ENCODE results near the gene OPN1MW. TPM values are rescaled to one million over a fixed set of nuclear protein-coding genes. Genes with fewer than 3 reads are reported as not detected.

The OPN1MW gene
- polyA plus RNA-seq, 1 donor from 2014 or later = not detected

GRCh38 chrX:154136627-154137161 is 45.7 kb upstream of the OPN1MW start:
- Histone ChIP-seq H3K4me3 (ENCODE audit: low read length) (peak overlapping the region; percentile 48), H3F3A (ENCODE audit: insufficient read depth, low read length, poor library complexity, severe bottlenecking) (no peaks in the 10 kb centered on the region), H3K36me3 (ENCODE audit: insufficient read depth, low read length) (no peaks in the 10 kb centered on the region), H3K79me2 (replicated peaks; ENCODE audit: insufficient read depth, low read length) (no peaks in the 10 kb centered on the region), H4K20me1 (ENCODE audit: insufficient read depth) (no peaks in the 10 kb centered on the region), H3K9me2 (ENCODE audit: insufficient read depth, low read length) (no peaks in the 10 kb centered on the region), H3K9me3 (ENCODE audit: low read length) (no peaks in the 10 kb centered on the region), H3K9ac (ENCODE audit: low read length) (no peak overlapping the region), H3K4me2 (ENCODE audit: low read length) (no peak overlapping the region), H3K27ac (ENCODE audit: low read length) (no peak overlapping the region), H2AFZ (ENCODE audit: low read depth, low read length) (no peak overlapping the region), H3K27me3 (ENCODE audit: insufficient read depth, low read depth, low read length) (no peaks in the 10 kb centered on the region)
- TF ChIP-seq POLR2AphosphoS5 (IDR thresholded peaks at IDR 0.05) (no peak), EP300 (conservative IDR thresholded peaks at IDR 0.05; ENCODE audit: poor library complexity, severe bottlenecking) (no peak), RAD21 (conservative IDR thresholded peaks at IDR 0.05) (peak; percentile 71), CTCF (IDR thresholded peaks at IDR 0.05; ENCODE audit: poor library complexity, severe bottlenecking) (peak; percentile 82), TAF1 (IDR thresholded peaks at IDR 0.05; ENCODE audit: low read depth) (no peak), SMC3 (conservative IDR thresholded peaks at IDR 0.05; ENCODE audit: poor library complexity) (peak; percentile 76), EZH2 (IDR thresholded peaks at IDR 0.05; ENCODE audit: borderline replicate concordance, insufficient read depth, low read length, poor library complexity, severe bottlenecking) (no peak)

GRCh38 chrX:154138857-154139256 is 43.5 kb upstream of the OPN1MW start:
- H3K9me3 ChIP-seq (ENCODE audit: low read length) = no peaks in the 10 kb centered on the region
- no peaks in the 10 kb centered on the region for H3K9me2 ChIP-seq (ENCODE audit: insufficient read depth, low read length)
- H3K9ac ChIP-seq (ENCODE audit: low read length) = no peak overlapping the region
- H3K36me3 ChIP-seq (ENCODE audit: insufficient read depth, low read length) = no peaks in the 10 kb centered on the region
- no peaks in the 10 kb centered on the region for H4K20me1 ChIP-seq (ENCODE audit: insufficient read depth)
- H3F3A ChIP-seq (ENCODE audit: insufficient read depth, low read length, poor library complexity, severe bottlenecking) = no peaks in the 10 kb centered on the region
- H3K27me3 ChIP-seq (ENCODE audit: insufficient read depth, low read depth, low read length) = no peaks in the 10 kb centered on the region
- H3K27ac ChIP-seq (ENCODE audit: low read length) = no peak overlapping the region
- no peak overlapping the region for H2AFZ ChIP-seq (ENCODE audit: low read depth, low read length)
- H3K4me2 ChIP-seq (ENCODE audit: low read length) = no peak overlapping the region
- no peaks in the 10 kb centered on the region for H3K79me2 ChIP-seq (replicated peaks; ENCODE audit: insufficient read depth, low read length)
- H3K4me3 ChIP-seq (ENCODE audit: low read length) = no peak overlapping the region
- TF ChIP-seq POLR2AphosphoS5 (IDR thresholded peaks at IDR 0.05) (no peak), MXI1 (conservative IDR thresholded peaks at IDR 0.05; ENCODE audit: poor library complexity, severe bottlenecking) (no peak), TAF1 (IDR thresholded peaks at IDR 0.05; ENCODE audit: low read depth) (no peak), SMC3 (conservative IDR thresholded peaks at IDR 0.05; ENCODE audit: poor library complexity) (no peak), EZH2 (IDR thresholded peaks at IDR 0.05; ENCODE audit: borderline replicate concordance, insufficient read depth, low read length, poor library complexity, severe bottlenecking) (no peak), EP300 (conservative IDR thresholded peaks at IDR 0.05; ENCODE audit: poor library complexity, severe bottlenecking) (no peak), RAD21 (conservative IDR thresholded peaks at IDR 0.05) (no peak)

GRCh38 chrX:154140206-154140605 is 42.2 kb upstream of the OPN1MW start:
- Histone ChIP-seq H2AFZ (ENCODE audit: low read depth, low read length) (no peak overlapping the region), H3K27ac (ENCODE audit: low read length) (no peak overlapping the region), H3K79me2 (replicated peaks; ENCODE audit: insufficient read depth, low read length) (no peaks in the 10 kb centered on the region), H3F3A (ENCODE audit: insufficient read depth, low read length, poor library complexity, severe bottlenecking) (no peaks in the 10 kb centered on the region), H3K9me2 (ENCODE audit: insufficient read depth, low read length) (no peaks in the 10 kb centered on the region), H3K9ac (ENCODE audit: low read length) (no peak overlapping the region), H3K27me3 (ENCODE audit: insufficient read depth, low read depth, low read length) (no peaks in the 10 kb centered on the region), H4K20me1 (ENCODE audit: insufficient read depth) (no peaks in the 10 kb centered on the region), H3K4me3 (ENCODE audit: low read length) (no peak overlapping the region), H3K4me2 (ENCODE audit: low read length) (no peak overlapping the region), H3K36me3 (ENCODE audit: insufficient read depth, low read length) (no peaks in the 10 kb centered on the region), H3K9me3 (ENCODE audit: low read length) (no peaks in the 10 kb centered on the region)
- no peak for TF ChIP-seq MXI1 (conservative IDR thresholded peaks at IDR 0.05; ENCODE audit: poor library complexity, severe bottlenecking)
- no peak for TF ChIP-seq EZH2 (IDR thresholded peaks at IDR 0.05; ENCODE audit: borderline replicate concordance, insufficient read depth, low read length, poor library complexity, severe bottlenecking)
- no peak for TF ChIP-seq REST (IDR thresholded peaks at IDR 0.05; ENCODE audit: borderline replicate concordance)
- TF ChIP-seq EP300 (conservative IDR thresholded peaks at IDR 0.05; ENCODE audit: poor library complexity, severe bottlenecking) = no peak
- no peak for TF ChIP-seq RAD21 (conservative IDR thresholded peaks at IDR 0.05)
- no peak for TF ChIP-seq CTCF (IDR thresholded peaks at IDR 0.05; ENCODE audit: poor library complexity, severe bottlenecking)
- TF ChIP-seq POLR2AphosphoS5 (IDR thresholded peaks at IDR 0.05) = no peak
